Testis (tissue), 3 donors: ENCODE data around the gene CR1L. TPM values are rescaled to one million over a fixed set of nuclear protein-coding genes. Genes with fewer than 3 reads are reported as not detected.
"Not testable (repeated sequence)": the region's sequence is repeated elsewhere in the genome, so short reads cannot be mapped to it uniquely, and the experiment has no call there.

Experiments used
- DNase-seq: peaks from one replicate; pipeline ENCODE4 v3.0.0-alpha.2; 2019
- H3K27ac ChIP-seq, 2 donors: fragments of 200-600 bp; sonication (generic); one replicate each; pipeline ENCODE4 v1.5.1; 2019
- H3K27me3 ChIP-seq: fragments of 200-600 bp; sonication (generic); one replicate; pipeline ENCODE4 v1.5.1; 2019
- H3K36me3 ChIP-seq: fragments of 200-600 bp; sonication (generic); one replicate; pipeline ENCODE4 v1.5.1; 2017; ENCODE audit warnings: low read depth; ENCODE audit errors: missing control alignments
- H3K4me1 ChIP-seq: fragments of 200-600 bp; sonication (generic); one replicate; pipeline ENCODE4 v1.5.1; 2019
- H3K4me3 ChIP-seq, 2 donors: fragments of 200-600 bp; sonication (generic); one replicate each; pipeline ENCODE4 v1.5.1; 2017 to 2019
- H3K9me3 ChIP-seq: fragments of 200-600 bp; sonication (generic); one replicate; pipeline ENCODE4 v1.5.1; 2017
- POLR2A ChIP-seq: fragments of 450-650 bp; IDR thresholded peaks from one replicate; pipeline ENCODE4 v1.6.1; 2017; ENCODE audit warnings: antibody characterized with exemption, mild to moderate bottlenecking, moderate library complexity
- WGBS, 2 donors: methylation state at CpG; one replicate each; pipeline ENCODE4 v1.1.5; 2018; 5-methylcytosine and 5-hydroxymethylcytosine counted together
- intact Hi-C: fragments of 100-400 bp; cut with DNase I; formaldehyde crosslinking; loops from one replicate; pipeline ENCODE4 v1.15.1; 2023; ENCODE audit warnings: low total_unique reads
- polyA plus RNA-seq: library from polyadenylated mRNA; stranded (reverse); fragments of 350-450 nt; fragmentation: Illumina TruSeq; extraction: RNeasy Lipid Tissue Mini Kit (QIAGEN cat#74804); gene quantifications from one replicate; pipeline ENCODE4 v1.2.3, GENCODE V29; 2014; ENCODE audit warnings: low read depth, low replicate concordance; ENCODE audit not compliant: insufficient read depth
- total RNA-seq, 2 donors: library from RNA; depleted of rRNA; stranded (reverse); fragments of >200 nt; gene quantifications; one replicate each; pipeline ENCODE4 v1.2.3, GENCODE V29; 2016
- TF ChIP-seq, protein P1 (sequence below), 3 experiments: fragments of 450-650 bp in 2 of 3; fragments of 200-600 bp in 1 of 3; sonication (generic) in 1 of 3; IDR thresholded peaks; one replicate each; pipeline ENCODE4 v1.5.1; 2016 to 2019; ENCODE audit warnings: antibody characterized with exemption in 3 of 3, mild to moderate bottlenecking in 2 of 3, moderate library complexity in 1 of 3

Gene CR1L
- total and polyA plus RNA-seq, 3 donors from 2014 or later = not detected

DNA sequence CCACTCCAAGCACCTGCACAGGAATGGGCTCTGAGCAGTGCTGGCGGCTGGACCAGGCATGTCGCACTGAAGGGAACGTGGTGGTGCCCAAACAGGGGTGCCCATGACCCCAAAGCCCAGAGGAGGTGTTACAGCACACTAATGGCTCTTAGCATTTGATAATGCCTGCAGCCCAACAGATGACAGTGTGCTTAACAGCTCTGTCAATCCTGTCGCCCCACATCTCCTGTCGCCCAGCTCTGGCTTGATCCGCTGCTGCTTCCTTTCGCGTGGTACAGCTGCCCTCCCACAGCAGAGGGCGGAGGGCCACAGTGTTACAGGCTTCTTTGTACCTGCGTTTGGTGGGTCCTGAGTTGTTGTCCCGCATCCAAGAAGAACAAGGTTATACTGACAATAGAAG, 32.2 kb upstream of the CR1L start:
- 87 to 96% methylated on average over 8 to 11 of the region's 11 CpGs for WGBS, 2 donors
- Histone ChIP-seq H3K36me3 (no peaks in the 10 kb centered on the region), H3K9me3 (no peaks in the 10 kb centered on the region), H3K4me1 (no peaks in the 10 kb centered on the region), H3K4me3 (no peak overlapping the region), H3K27me3 (no peaks in the 10 kb centered on the region), H3K27ac (no peak overlapping the region)
- TF ChIP-seq, protein P1, sequence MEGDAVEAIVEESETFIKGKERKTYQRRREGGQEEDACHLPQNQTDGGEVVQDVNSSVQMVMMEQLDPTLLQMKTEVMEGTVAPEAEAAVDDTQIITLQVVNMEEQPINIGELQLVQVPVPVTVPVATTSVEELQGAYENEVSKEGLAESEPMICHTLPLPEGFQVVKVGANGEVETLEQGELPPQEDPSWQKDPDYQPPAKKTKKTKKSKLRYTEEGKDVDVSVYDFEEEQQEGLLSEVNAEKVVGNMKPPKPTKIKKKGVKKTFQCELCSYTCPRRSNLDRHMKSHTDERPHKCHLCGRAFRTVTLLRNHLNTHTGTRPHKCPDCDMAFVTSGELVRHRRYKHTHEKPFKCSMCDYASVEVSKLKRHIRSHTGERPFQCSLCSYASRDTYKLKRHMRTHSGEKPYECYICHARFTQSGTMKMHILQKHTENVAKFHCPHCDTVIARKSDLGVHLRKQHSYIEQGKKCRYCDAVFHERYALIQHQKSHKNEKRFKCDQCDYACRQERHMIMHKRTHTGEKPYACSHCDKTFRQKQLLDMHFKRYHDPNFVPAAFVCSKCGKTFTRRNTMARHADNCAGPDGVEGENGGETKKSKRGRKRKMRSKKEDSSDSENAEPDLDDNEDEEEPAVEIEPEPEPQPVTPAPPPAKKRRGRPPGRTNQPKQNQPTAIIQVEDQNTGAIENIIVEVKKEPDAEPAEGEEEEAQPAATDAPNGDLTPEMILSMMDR (IDR thresholded peaks at IDR 0.05) = no peak
- TF ChIP-seq POLR2A = no peak
- DNase-seq = no peak
- intact Hi-C loops = no loop called here

DNA sequence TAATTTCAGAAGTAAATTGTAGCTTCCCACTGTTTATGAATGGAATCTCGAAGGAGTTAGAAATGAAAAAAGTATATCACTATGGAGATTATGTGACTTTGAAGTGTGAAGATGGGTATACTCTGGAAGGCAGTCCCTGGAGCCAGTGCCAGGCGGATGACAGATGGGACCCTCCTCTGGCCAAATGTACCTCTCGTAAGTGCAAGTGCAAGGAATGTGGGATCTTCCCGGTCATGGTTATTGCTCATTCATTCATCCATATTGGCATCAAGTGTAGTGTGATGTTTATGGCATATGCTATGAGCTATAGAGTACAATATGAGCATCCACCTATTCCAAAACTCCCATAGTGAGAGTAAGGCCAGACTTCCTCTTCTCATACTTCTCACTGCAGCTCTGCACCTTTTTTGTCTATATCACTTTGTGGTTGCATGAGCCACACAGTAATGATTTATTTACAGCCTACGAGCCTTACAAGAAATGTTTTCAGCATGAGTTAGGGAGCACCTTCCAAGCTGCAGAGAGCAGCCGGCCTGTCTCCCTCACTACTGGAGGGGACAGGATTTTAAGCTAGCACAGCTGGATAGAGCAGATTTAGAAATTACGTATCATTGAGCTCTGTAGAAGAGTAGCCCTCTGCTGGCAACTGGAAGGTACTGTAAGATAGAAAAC, 24.9 kb upstream of the CR1L start:
- 67 to 69% methylated on average over 7 of the region's 7 CpGs for WGBS, 2 donors
- H3K9me3 ChIP-seq = no peaks in the 10 kb centered on the region
- intact Hi-C loops = no loop called here
- no peaks in the 10 kb centered on the region for H3K36me3 ChIP-seq
- DNase-seq = peak; percentile 19
- H3K4me1 ChIP-seq = no peaks in the 10 kb centered on the region
- H3K4me3 ChIP-seq = no peak overlapping the region
- no peaks in the 10 kb centered on the region for H3K27me3 ChIP-seq
- H3K27ac ChIP-seq = no peak overlapping the region
- TF ChIP-seq POLR2A = no peak
- TF ChIP-seq, protein P1 (IDR thresholded peaks at IDR 0.05) = peak in 2 of 3 experiments; percentile 35 to 66

DNA sequence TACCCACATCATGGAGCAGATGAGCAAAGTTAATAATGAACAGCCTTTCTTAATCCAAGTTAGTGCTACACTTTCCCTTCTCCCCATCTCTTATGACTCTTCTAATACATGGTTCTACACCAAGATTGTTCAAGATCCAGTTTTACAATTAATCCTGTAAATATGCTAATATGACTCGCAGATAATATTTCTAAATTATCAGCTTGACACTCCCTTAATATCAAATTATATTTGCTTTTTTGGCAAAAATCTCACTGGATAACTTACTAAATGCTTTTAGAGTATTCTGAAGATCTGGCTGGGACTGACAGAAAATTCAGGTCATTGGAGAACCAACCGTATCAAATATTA, 24.4 kb upstream of the CR1L start:
- Histone ChIP-seq H3K36me3 (no peaks in the 10 kb centered on the region), H3K27me3 (no peaks in the 10 kb centered on the region), H3K4me1 (no peaks in the 10 kb centered on the region), H3K4me3 (no peak overlapping the region), H3K9me3 (no peaks in the 10 kb centered on the region), H3K27ac (no peak overlapping the region)
- DNase-seq = no peak
- no peak for TF ChIP-seq POLR2A
- TF ChIP-seq, protein P1 (IDR thresholded peaks at IDR 0.05) = no peak
- intact Hi-C loops = no loop called here
- 85 to 93% methylated on average over 2 of the region's 2 CpGs for WGBS, 2 donors

DNA sequence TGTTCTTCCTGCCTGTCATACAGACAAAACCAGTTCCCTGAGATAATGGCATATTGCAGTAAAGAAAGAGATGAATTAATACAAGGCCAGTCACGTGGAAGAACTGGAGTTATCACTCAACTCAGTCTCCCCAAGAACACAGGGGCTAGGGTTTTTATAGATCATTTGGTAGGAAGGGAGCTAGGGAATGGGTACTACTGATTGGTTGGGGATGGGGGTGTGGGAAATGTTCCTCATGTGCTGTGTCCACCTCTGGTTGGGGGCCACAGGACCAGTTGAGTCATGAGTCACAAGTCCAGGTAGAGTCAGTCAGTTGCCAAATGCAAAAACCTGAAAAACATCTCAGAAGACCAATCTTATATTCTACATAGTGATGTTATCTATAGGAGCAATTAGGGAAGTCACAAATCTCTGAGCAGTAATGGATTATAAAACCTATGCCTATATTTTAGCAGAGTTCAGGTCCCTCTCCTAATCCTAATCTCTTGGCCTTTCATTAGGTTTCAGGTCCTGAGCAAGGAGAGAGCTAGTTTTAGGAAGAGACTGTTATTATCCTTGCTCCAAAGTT, 19.3 kb upstream of the CR1L start:
- WGBS, 2 donors = 77 to 87% methylated on average over 1 of the region's 1 CpG
- H3K27me3 ChIP-seq = not testable (repeated sequence)

DNA sequence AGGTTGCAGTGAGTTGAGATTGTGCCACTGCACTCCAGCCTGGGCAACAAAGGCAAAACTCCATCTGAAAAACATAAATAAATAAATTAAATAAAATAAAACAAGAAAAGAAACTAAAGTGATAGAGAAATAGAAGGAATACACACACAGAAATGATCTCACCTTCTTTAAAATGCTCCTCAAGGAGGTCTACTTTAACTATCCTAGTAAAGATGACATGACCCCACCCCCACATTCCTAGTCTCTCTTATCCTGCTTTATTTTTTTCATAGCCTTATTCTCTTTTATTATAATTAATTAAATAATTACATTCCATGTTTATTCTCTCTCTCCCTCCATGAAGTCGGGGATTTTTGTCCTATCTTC, 18.0 kb upstream of the CR1L start:
- TF ChIP-seq, protein P1 (IDR thresholded peaks at IDR 0.05) = no peak
- TF ChIP-seq POLR2A = no peak
- no peaks in the 10 kb centered on the region for H3K9me3 ChIP-seq
- H3K4me3 ChIP-seq = no peak overlapping the region
- 94 to 95% methylated on average over 1 of the region's 1 CpG for whole genome bisulfite sequencing, 2 donors
- no peak overlapping the region for H3K27ac ChIP-seq
- no peaks in the 10 kb centered on the region for H3K27me3 ChIP-seq
- intact Hi-C loops = no loop called here
- H3K4me1 ChIP-seq = no peaks in the 10 kb centered on the region
- no peaks in the 10 kb centered on the region for H3K36me3 ChIP-seq
- DNase-seq = no peak

More for the DNA sequence above, 19.3 kb upstream of the CR1L start:
- intact Hi-C loops, DNase-seq, H3K36me3 ChIP-seq, H3K4me3 ChIP-seq, H3K27ac ChIP-seq, H3K9me3 ChIP-seq, H3K4me1 ChIP-seq: not testable (repeated sequence)
